GM12878 (cell line): ENCODE data around the gene SELENOM. TPM values are rescaled to one million over a fixed set of nuclear protein-coding genes. Genes with fewer than 3 reads are reported as not detected.

ENCODE experiments used
- CREB1 ChIP-seq: IDR thresholded peaks from 2 replicates; pipeline ENCODE4 v1.6.1; 2012; ENCODE audit warnings: low read depth, mild to moderate bottlenecking, inconsistent platforms
- HDAC2 ChIP-seq: fragments of 200-600 bp; sonication (generic); IDR thresholded peaks from 2 replicates; pipeline ENCODE4 v1.6.1; 2017
- HDGF ChIP-seq: fragments of 450-650 bp; IDR thresholded peaks from 2 replicates; pipeline ENCODE4 v1.6.1; 2016; ENCODE audit warnings: antibody characterized with exemption
- IKZF1 ChIP-seq: fragments of 450-650 bp; conservative IDR thresholded peaks from 2 replicates; pipeline ENCODE4 v1.6.1; 2017; ENCODE audit warnings: antibody characterized with exemption, mild to moderate bottlenecking
- MXI1 ChIP-seq: fragments of 150-350 bp; IDR thresholded peaks from 2 replicates; pipeline ENCODE4 v1.6.1; 2011; ENCODE audit warnings: low read depth, mild to moderate bottlenecking, inconsistent platforms, low read length, improper control_type of control experiment
- NBN ChIP-seq: fragments of 450-650 bp; IDR thresholded peaks from 2 replicates; pipeline ENCODE4 v1.6.1; 2016
- POLR2AphosphoS5 ChIP-seq: IDR thresholded peaks from 2 replicates; pipeline ENCODE4 v1.6.1; 2011; ENCODE audit warnings: mild to moderate bottlenecking, low read length, inconsistent platforms
- RB1 ChIP-seq: fragments of 450-650 bp; formaldehyde crosslinking; IDR thresholded peaks from 2 replicates; pipeline ENCODE4 v1.6.1; 2017; ENCODE audit warnings: mild to moderate bottlenecking, borderline replicate concordance
- RFX5 ChIP-seq: IDR thresholded peaks from 2 replicates; pipeline ENCODE4 v1.6.1; 2011; ENCODE audit warnings: low read depth, low read length, improper control_type of control experiment
- SIN3A ChIP-seq: IDR thresholded peaks from 2 replicates; pipeline ENCODE4 v1.6.1; 2012; ENCODE audit warnings: low read depth, low read length, improper control_type of control experiment
- TAF1 ChIP-seq: IDR thresholded peaks from 2 replicates; pipeline ENCODE4 v1.6.1; 2011; ENCODE audit warnings: mild to moderate bottlenecking, low read depth, low read length, borderline replicate concordance
- TARDBP ChIP-seq: IDR thresholded peaks from 2 replicates; pipeline ENCODE4 v1.6.1; 2016; ENCODE audit warnings: borderline replicate concordance
- TBL1XR1 ChIP-seq: IDR thresholded peaks from 2 replicates; pipeline ENCODE4 v1.6.1; 2012; ENCODE audit warnings: low read depth, low read length, improper control_type of control experiment
- TCF3 ChIP-seq: IDR thresholded peaks from 2 replicates; pipeline ENCODE4 v1.6.1; 2012; ENCODE audit warnings: low read depth, mild to moderate bottlenecking, low read length, borderline replicate concordance; ENCODE audit not compliant: insufficient read depth
- ZNF207 ChIP-seq: fragments of 450-650 bp; IDR thresholded peaks from 2 replicates; pipeline ENCODE4 v1.6.1; 2014; ENCODE audit warnings: antibody characterized with exemption, mild to moderate bottlenecking, borderline replicate concordance
- ZNF384 ChIP-seq: IDR thresholded peaks from 2 replicates; pipeline ENCODE4 v1.6.1; 2012; ENCODE audit warnings: low read depth, mild to moderate bottlenecking, low read length, improper control_type of control experiment, borderline replicate concordance
- polyA plus RNA-seq, 11 experiments: library from polyadenylated mRNA; depleted of rRNA in 4 of 11; unstranded in 6 of 11; stranded (reverse) in 5 of 11; fragments of >200 nt; fragmentation: Nextera tagmentation in 4 of 11; fragmentation: Illumina TruSeq in 1 of 11; extraction: Ambion mirVana in 4 of 11; extraction: Trizol in 1 of 11; gene quantifications; 1 replicate in 1 of 11; 2 replicates in 10 of 11; pipeline versions ENCODE4 v1.2.1 to v1.2.3, GENCODE V29; 2011 to 2016; ENCODE audit warnings: inconsistent platforms in 2 of 11, missing spikeins in 2 of 11, low read depth in 1 of 11
- total RNA-seq, 4 experiments: library from RNA; depleted of rRNA in 3 of 4; stranded (reverse); fragments of >200 nt in 3 of 4; fragmentation: Illumina TruSeq in 1 of 4; extraction: Trizol in 1 of 4; gene quantifications; 2 replicates each; pipeline versions ENCODE4 v1.2.1 to v1.2.3, GENCODE V29; 2013 to 2021
- TF ChIP-seq, protein P1 (sequence below): IDR thresholded peaks from 2 replicates; pipeline ENCODE4 v1.6.1; 2012; ENCODE audit warnings: low read depth, low read length, improper control_type of control experiment
- TF ChIP-seq, protein P2 (sequence below): fragments of 450-650 bp; IDR thresholded peaks from 2 replicates; pipeline ENCODE4 v1.6.1; 2018; ENCODE audit warnings: borderline replicate concordance, mild to moderate bottlenecking; ENCODE audit not compliant: partially characterized antibody
- TF ChIP-seq, protein P3 (sequence below): fragments of 450-650 bp; IDR thresholded peaks from 2 replicates; pipeline ENCODE4 v1.6.1; 2017; ENCODE audit warnings: mild to moderate bottlenecking
- TF ChIP-seq, protein P4 (sequence below): fragments of 450-650 bp; IDR thresholded peaks from 2 replicates; pipeline ENCODE4 v1.6.1; 2016; ENCODE audit warnings: mild to moderate bottlenecking
- TF ChIP-seq, protein P5 (sequence below): IDR thresholded peaks from 2 replicates; pipeline ENCODE4 v1.6.1; 2011; ENCODE audit warnings: borderline replicate concordance, low read depth, mild to moderate bottlenecking, moderate library complexity, mixed read lengths, low read length; ENCODE audit not compliant: insufficient read depth; ENCODE audit errors: extremely low read length

SELENOM gene
- total and polyA plus RNA-seq, 10 of the 15 experiments (the other 5 are each of a cell fraction or from before 2014, with no cell fraction given) = 0.80 to 8.3 (median 2.0) TPM

DNA sequence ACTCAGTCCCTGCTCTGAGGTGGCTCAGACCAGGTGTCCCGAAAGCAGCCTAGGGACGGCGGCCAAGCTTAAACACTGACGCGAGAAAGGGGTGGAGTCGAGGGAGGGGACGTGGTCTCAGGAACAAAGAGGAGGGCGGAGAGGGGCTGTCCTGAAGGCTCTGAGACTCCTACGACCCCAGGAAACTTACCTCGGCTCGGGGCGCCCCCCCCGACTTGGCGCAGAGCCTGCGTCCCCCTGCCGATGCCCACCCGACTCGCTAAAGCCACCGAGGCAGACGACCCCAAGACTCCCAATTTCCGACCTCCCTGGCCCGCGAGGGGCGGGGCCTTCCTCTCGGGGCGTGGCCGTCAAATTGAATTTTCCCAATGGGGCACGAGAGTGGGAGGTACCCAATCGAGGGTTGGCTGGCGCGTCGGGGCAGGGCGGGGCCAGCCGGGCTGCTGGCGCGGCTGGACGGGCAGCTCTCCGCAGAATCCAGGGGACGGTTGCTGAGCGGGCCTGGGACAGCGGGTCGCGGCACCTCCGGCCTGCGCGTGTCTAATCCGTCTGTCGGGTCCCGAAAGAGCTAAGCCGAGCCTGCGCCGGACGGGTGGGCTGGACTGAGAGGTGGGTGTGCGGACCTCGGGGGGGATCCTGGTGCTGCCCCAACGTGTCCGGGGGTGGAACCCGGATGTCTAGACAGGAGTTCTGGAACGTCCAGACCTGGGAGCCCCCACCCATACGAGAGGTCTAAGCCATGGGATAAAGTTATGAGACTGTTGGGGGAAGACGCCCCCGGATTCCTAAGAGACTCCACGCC is 26.3 kb downstream of the SELENOM start, which contains the start of gene SMTN (continued):
- TF ChIP-seq TARDBP (no peak), ZNF384 (no peak), MXI1 (0 out of 2 replicates have a peak, but pooled peaks have one; percentile 41), TCF3 (0 out of 2 replicates have a peak, but pooled peaks have one; percentile 28), ZNF207 (0 out of 2 replicates have a peak, but pooled peaks have one; percentile 28), HDAC2 (no peak), POLR2AphosphoS5 (peak; percentile 50; the same call in 1 of the 2 replicates), CREB1 (0 out of 2 replicates have a peak, but pooled peaks have one; percentile 16), IKZF1 (peak; percentile 51; the same call in 1 of the 2 replicates), HDGF (peak; percentile 69; the same call in 1 of the 2 replicates), SIN3A (peak; percentile 67; the same call in 1 of the 2 replicates), TAF1 (peak; percentile 84), TBL1XR1 (0 out of 2 replicates have a peak, but pooled peaks have one; percentile 18), NBN (0 out of 2 replicates have a peak, but pooled peaks have one; percentile 55), RB1 (0 out of 2 replicates have a peak, but pooled peaks have one; percentile 13), RFX5 (0 out of 2 replicates have a peak, but pooled peaks have one; percentile 11)
- TF ChIP-seq, protein P1, sequence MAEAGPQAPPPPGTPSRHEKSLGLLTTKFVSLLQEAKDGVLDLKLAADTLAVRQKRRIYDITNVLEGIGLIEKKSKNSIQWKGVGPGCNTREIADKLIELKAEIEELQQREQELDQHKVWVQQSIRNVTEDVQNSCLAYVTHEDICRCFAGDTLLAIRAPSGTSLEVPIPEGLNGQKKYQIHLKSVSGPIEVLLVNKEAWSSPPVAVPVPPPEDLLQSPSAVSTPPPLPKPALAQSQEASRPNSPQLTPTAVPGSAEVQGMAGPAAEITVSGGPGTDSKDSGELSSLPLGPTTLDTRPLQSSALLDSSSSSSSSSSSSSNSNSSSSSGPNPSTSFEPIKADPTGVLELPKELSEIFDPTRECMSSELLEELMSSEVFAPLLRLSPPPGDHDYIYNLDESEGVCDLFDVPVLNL = 0 out of 2 replicates have a peak, but pooled peaks have one; percentile 28
- TF ChIP-seq, protein P2, sequence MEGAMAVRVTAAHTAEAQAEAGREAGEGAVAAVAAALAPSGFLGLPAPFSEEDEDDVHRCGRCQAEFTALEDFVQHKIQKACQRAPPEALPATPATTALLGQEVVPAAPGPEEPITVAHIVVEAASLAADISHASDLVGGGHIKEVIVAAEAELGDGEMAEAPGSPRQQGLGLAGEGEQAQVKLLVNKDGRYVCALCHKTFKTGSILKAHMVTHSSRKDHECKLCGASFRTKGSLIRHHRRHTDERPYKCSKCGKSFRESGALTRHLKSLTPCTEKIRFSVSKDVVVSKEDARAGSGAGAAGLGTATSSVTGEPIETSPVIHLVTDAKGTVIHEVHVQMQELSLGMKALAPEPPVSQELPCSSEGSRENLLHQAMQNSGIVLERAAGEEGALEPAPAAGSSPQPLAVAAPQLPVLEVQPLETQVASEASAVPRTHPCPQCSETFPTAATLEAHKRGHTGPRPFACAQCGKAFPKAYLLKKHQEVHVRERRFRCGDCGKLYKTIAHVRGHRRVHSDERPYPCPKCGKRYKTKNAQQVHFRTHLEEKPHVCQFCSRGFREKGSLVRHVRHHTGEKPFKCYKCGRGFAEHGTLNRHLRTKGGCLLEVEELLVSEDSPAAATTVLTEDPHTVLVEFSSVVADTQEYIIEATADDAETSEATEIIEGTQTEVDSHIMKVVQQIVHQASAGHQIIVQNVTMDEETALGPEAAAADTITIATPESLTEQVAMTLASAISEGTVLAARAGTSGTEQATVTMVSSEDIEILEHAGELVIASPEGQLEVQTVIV = no peak
- TF ChIP-seq, protein P3, sequence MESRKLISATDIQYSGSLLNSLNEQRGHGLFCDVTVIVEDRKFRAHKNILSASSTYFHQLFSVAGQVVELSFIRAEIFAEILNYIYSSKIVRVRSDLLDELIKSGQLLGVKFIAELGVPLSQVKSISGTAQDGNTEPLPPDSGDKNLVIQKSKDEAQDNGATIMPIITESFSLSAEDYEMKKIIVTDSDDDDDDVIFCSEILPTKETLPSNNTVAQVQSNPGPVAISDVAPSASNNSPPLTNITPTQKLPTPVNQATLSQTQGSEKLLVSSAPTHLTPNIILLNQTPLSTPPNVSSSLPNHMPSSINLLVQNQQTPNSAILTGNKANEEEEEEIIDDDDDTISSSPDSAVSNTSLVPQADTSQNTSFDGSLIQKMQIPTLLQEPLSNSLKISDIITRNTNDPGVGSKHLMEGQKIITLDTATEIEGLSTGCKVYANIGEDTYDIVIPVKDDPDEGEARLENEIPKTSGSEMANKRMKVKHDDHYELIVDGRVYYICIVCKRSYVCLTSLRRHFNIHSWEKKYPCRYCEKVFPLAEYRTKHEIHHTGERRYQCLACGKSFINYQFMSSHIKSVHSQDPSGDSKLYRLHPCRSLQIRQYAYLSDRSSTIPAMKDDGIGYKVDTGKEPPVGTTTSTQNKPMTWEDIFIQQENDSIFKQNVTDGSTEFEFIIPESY = no peak
- TF ChIP-seq, protein P4, sequence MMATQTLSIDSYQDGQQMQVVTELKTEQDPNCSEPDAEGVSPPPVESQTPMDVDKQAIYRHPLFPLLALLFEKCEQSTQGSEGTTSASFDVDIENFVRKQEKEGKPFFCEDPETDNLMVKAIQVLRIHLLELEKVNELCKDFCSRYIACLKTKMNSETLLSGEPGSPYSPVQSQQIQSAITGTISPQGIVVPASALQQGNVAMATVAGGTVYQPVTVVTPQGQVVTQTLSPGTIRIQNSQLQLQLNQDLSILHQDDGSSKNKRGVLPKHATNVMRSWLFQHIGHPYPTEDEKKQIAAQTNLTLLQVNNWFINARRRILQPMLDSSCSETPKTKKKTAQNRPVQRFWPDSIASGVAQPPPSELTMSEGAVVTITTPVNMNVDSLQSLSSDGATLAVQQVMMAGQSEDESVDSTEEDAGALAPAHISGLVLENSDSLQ = peak; percentile 71
- TF ChIP-seq, protein P5, sequence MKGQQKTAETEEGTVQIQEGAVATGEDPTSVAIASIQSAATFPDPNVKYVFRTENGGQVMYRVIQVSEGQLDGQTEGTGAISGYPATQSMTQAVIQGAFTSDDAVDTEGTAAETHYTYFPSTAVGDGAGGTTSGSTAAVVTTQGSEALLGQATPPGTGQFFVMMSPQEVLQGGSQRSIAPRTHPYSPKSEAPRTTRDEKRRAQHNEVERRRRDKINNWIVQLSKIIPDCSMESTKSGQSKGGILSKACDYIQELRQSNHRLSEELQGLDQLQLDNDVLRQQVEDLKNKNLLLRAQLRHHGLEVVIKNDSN = no peak
